Measurements from ENCODE around the gene LTBP3. TPM values are rescaled to one million over a fixed set of nuclear protein-coding genes. Genes with fewer than 3 reads are reported as not detected.
A peak's percentile ranks its signal among the peaks of the same experiment; 100 is the strongest.

The LTBP3 gene
- total and polyA plus RNA-seq, 8 donors, result 70.8 to 322 (median 239) TPM

GRCh38 chr11:65599216-65599954 is 41.2 kb upstream of the LTBP3 start:
- TF ChIP-seq CTCF (IDR thresholded peaks at IDR 0.05), result no peak
- ATAC-seq (no peak), DNase-seq (no peak)
- H3K4me1 ChIP-seq, result peaks cover 4 to 11% of the 10 kb centered on the region in 2 donors
- H3K9me3 ChIP-seq, result no peaks in the 10 kb centered on the region
- H3K36me3 ChIP-seq, result peaks cover 0 to 79% of the 10 kb centered on the region in 2 donors
- no peaks in the 10 kb centered on the region for H3K27me3 ChIP-seq
- intact Hi-C loops (cut with DNase I), result loop anchor here in 1 of 2 donors (10.0 kb wide), 1 partner anchor 55 kb away; no protein-coding TSS in a partner anchor
- no peak overlapping the region for H3K27ac ChIP-seq
- no peak overlapping the region for H3K4me3 ChIP-seq

- H3K27me3 ChIP-seq, result no peaks in the 10 kb centered on the region
- H3K36me3 ChIP-seq, result peaks cover 0 to 76% of the 10 kb centered on the region in 2 donors
- no peak for TF ChIP-seq CTCF (IDR thresholded peaks at IDR 0.05)
- peaks cover 4 to 18% of the 10 kb centered on the region in 2 donors for H3K4me1 ChIP-seq
- H3K9me3 ChIP-seq, result no peaks in the 10 kb centered on the region
- DNase-seq (no peak), ATAC-seq (no peak)
- H3K4me3 ChIP-seq, result no peak overlapping the region
- no peak overlapping the region for H3K27ac ChIP-seq
- intact Hi-C loops (cut with DNase I), result loop anchor here in 1 of 2 donors (10.0 kb wide), 1 partner anchor 53 kb away; no protein-coding TSS in a partner anchor
Measured at GRCh38 chr11:65598258-65598699, 40.1 kb upstream of the LTBP3 start.

- ATAC-seq, result no peak
- peaks cover 0 to 78% of the 10 kb centered on the region in 2 donors for H3K36me3 ChIP-seq
- H3K27ac ChIP-seq, result no peak overlapping the region
- no peak overlapping the region for H3K4me3 ChIP-seq
- H3K4me1 ChIP-seq, result peaks cover 6 to 29% of the 10 kb centered on the region in 2 donors
- DNase-seq, result no peak
- no peaks in the 10 kb centered on the region for H3K9me3 ChIP-seq
- TF ChIP-seq CTCF (IDR thresholded peaks at IDR 0.05), result no peak
- H3K27me3 ChIP-seq, result no peaks in the 10 kb centered on the region
- intact Hi-C loops (cut with DNase I), result loop anchor here in 1 of 2 donors (10.0 kb wide), 1 partner anchor 52 kb away; no protein-coding TSS in a partner anchor
Measured at GRCh38 chr11:65596520-65596919, 38.4 kb upstream of the LTBP3 start.

- peaks cover 0 to 78% of the 10 kb centered on the region in 2 donors for H3K36me3 ChIP-seq
- H3K9me3 ChIP-seq, result no peaks in the 10 kb centered on the region
- no peak for DNase-seq
- H3K4me3 ChIP-seq, result no peak within 1 kb of the TSS
- ATAC-seq, result no peak
- H3K4me1 ChIP-seq, result peaks cover 6 to 34% of the 10 kb centered on the region in 2 donors
- intact Hi-C loops (cut with DNase I), result loop anchor here in 1 of 2 donors (10.0 kb wide), 1 partner anchor 51 kb away; no protein-coding TSS in a partner anchor
- no peak for TF ChIP-seq CTCF (IDR thresholded peaks at IDR 0.05)
- peak within 1 kb of the TSS in 1 of 2 donors; percentile 23 for H3K27ac ChIP-seq
- no peaks in the 10 kb centered on the region for H3K27me3 ChIP-seq
Measured at GRCh38 chr11:65595543-65596281, 37.6 kb upstream of the LTBP3 start, which contains the start of gene KCNK7. TSS of gene KCNK7 (minus strand) at chr11:65595800. CDS start at chr11:65595772, 28 bp downstream.

Measured in left lung (tissue), 10 donors.